Central memory CD8-positive, alpha-beta T cell (primary cell): ENCODE results near the gene TEAD1.

Experiments
- ATAC-seq: fragments of 150-1000 bp; cut with Tn5 transposase; replicated peaks from 2 replicates; pipeline ENCODE4 v1.10.0; 2022; ENCODE audit warnings: mild to moderate bottlenecking, moderate FRiP score, moderate number of reproducible peaks; ENCODE audit not compliant: poor library complexity, severe bottlenecking; ENCODE audit errors: extremely low read depth
- DNase-seq, 2 donors: peaks; one replicate each; pipeline ENCODE4 v3.0.0; 2021; ENCODE audit warnings: low spot score in 2 of 2
- H3K27ac Mint-ChIP-seq: one replicate; pipeline ENCODE4 v1.8.0; 2022; ENCODE audit warnings: low read depth, mild to moderate bottlenecking, moderate library complexity, mixed read lengths
- H3K27me3 Mint-ChIP-seq: one replicate; pipeline ENCODE4 v1.8.0; 2022; ENCODE audit warnings: mixed read lengths
- H3K36me3 Mint-ChIP-seq: one replicate; pipeline ENCODE4 v1.8.0; 2022; ENCODE audit warnings: mild to moderate bottlenecking, moderate library complexity, mixed read lengths; ENCODE audit not compliant: insufficient read depth
- H3K4me1 Mint-ChIP-seq: one replicate; pipeline ENCODE4 v1.8.0; 2022; ENCODE audit warnings: mixed read lengths
- H3K4me3 Mint-ChIP-seq: one replicate; pipeline ENCODE4 v1.8.0; 2022; ENCODE audit warnings: mild to moderate bottlenecking, moderate library complexity, mixed read lengths
- H3K9me3 Mint-ChIP-seq: one replicate; pipeline ENCODE4 v1.8.0; 2022; ENCODE audit warnings: mixed read lengths

TEAD1 gene

GRCh38 chr11:12642040-12642439, 32.2 kb upstream of the TEAD1 start:
- Mint-ChIP-seq H3K27ac (no peak overlapping the region), H3K36me3 (peaks cover 4% of the 10 kb centered on the region), H3K4me3 (no peak overlapping the region), H3K27me3 (peaks cover 20% of the 10 kb centered on the region), H3K4me1 (no peaks in the 10 kb centered on the region), H3K9me3 (no peaks in the 10 kb centered on the region)
- no peak for DNase-seq
- ATAC-seq, result no peak

DNA sequence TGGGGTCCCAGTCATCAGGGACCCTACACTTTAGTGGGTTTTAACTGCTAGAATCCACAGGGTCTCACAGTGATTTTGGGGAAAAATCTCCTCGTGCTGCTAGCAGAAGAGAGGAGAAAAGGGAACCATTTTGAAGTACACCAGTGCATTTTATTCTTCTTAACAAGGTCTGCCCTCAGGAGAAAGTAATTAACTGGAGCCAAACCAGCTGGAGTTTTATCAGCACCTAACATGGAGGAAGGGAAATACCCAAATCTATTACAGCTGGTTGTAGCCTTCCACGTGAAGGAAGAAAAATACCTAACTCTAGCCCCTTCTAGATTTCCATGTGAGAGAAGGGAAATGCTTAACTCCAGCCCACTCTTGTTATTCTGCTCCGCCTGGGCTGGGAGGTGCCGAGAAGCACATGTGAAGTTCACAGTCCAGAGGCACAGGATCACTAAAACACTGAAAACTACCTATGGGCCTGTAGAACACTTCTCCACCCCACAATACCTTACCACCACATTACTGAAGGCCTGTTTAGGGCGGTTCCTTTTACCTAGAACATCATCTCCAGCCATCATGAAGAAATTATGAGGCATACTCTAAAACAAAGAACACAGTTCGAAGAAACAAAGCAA, 31.3 kb upstream of the TEAD1 start:
- Mint-ChIP-seq H3K4me3 (no peak overlapping the region), H3K4me1 (no peaks in the 10 kb centered on the region), H3K27me3 (peaks cover 11% of the 10 kb centered on the region), H3K27ac (no peak overlapping the region), H3K9me3 (no peaks in the 10 kb centered on the region), H3K36me3 (peaks cover 4% of the 10 kb centered on the region)
- no peak for DNase-seq
- no peak for ATAC-seq

DNA sequence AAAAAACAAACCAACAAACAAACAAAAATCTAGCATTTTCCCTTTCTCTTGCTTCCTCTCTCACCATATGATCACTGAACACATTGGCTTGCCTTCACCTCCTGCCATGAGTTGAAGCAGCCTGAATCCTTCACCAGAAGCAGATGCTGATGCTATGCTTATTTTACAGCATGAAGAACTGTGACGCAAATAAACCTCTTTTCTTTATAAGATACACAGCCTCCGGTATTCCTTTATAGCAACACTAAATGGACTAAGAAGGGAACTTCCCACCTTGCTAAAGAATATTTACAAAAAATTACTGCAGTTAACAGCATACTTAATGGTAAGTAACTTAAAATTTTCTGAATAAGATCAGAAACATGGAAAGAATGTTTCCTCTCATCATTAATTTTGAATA, 27.7 kb upstream of the TEAD1 start:
- DNase-seq (no peak), ATAC-seq (no peak)
- Mint-ChIP-seq H3K4me1 (no peaks in the 10 kb centered on the region), H3K4me3 (no peak overlapping the region), H3K9me3 (no peaks in the 10 kb centered on the region), H3K27me3 (peaks cover 8% of the 10 kb centered on the region), H3K36me3 (peaks cover 4% of the 10 kb centered on the region), H3K27ac (no peak overlapping the region)

GRCh38 chr11:12653729-12654128, 20.5 kb upstream of the TEAD1 start:
- no peak for DNase-seq
- H3K27ac Mint-ChIP-seq, result no peak overlapping the region
- no peak for ATAC-seq

GRCh38 chr11:12655842-12656241, 18.4 kb upstream of the TEAD1 start:
- peaks cover 29% of the 10 kb centered on the region for H3K27me3 Mint-ChIP-seq
- H3K4me3 Mint-ChIP-seq, result no peak overlapping the region
- DNase-seq, result no peak

More at GRCh38 chr11:12653729-12654128, 20.5 kb upstream of the TEAD1 start:
- no peak overlapping the region for H3K4me3 Mint-ChIP-seq
- H3K9me3 Mint-ChIP-seq, result no peaks in the 10 kb centered on the region
- peaks cover 2% of the 10 kb centered on the region for H3K36me3 Mint-ChIP-seq
- peaks cover 8% of the 10 kb centered on the region for H3K27me3 Mint-ChIP-seq
- H3K4me1 Mint-ChIP-seq, result no peaks in the 10 kb centered on the region

GRCh38 chr11:12657336-12657735, 16.9 kb upstream of the TEAD1 start:
- no peak for ATAC-seq
- Mint-ChIP-seq H3K36me3 (no peaks in the 10 kb centered on the region), H3K4me1 (no peaks in the 10 kb centered on the region), H3K9me3 (no peaks in the 10 kb centered on the region), H3K27ac (no peak overlapping the region), H3K4me3 (no peak overlapping the region), H3K27me3 (peaks cover 44% of the 10 kb centered on the region)
- no peak for DNase-seq

More at GRCh38 chr11:12655842-12656241, 18.4 kb upstream of the TEAD1 start:
- no peak for ATAC-seq
- Mint-ChIP-seq H3K9me3 (no peaks in the 10 kb centered on the region), H3K27ac (no peak overlapping the region), H3K4me1 (no peaks in the 10 kb centered on the region), H3K36me3 (peaks cover under 1% of the 10 kb centered on the region)

GRCh38 chr11:12657981-12658380, 16.2 kb upstream of the TEAD1 start:
- Mint-ChIP-seq H3K27ac (no peak overlapping the region), H3K4me3 (no peak overlapping the region), H3K9me3 (no peaks in the 10 kb centered on the region), H3K36me3 (no peaks in the 10 kb centered on the region), H3K27me3 (peaks cover 46% of the 10 kb centered on the region), H3K4me1 (no peaks in the 10 kb centered on the region)
- DNase-seq (no peak), ATAC-seq (no peak)

- ATAC-seq, result no peak
- Mint-ChIP-seq H3K36me3 (peaks cover 2% of the 10 kb centered on the region), H3K9me3 (peaks cover 6% of the 10 kb centered on the region), H3K4me1 (no peaks in the 10 kb centered on the region), H3K27ac (no peak overlapping the region), H3K4me3 (no peak overlapping the region), H3K27me3 (peaks cover 69% of the 10 kb centered on the region)
- no peak for DNase-seq
Observed at GRCh38 chr11:12662101-12662689, 12.0 kb upstream of the TEAD1 start.

GRCh38 chr11:12664385-12664784, 9.8 kb upstream of the TEAD1 start:
- Mint-ChIP-seq H3K4me1 (no peaks in the 10 kb centered on the region), H3K9me3 (peaks cover 14% of the 10 kb centered on the region), H3K36me3 (peaks cover 2% of the 10 kb centered on the region), H3K27ac (no peak overlapping the region), H3K27me3 (peaks cover 76% of the 10 kb centered on the region), H3K4me3 (no peak overlapping the region)
- DNase-seq (no peak), ATAC-seq (no peak)

DNA sequence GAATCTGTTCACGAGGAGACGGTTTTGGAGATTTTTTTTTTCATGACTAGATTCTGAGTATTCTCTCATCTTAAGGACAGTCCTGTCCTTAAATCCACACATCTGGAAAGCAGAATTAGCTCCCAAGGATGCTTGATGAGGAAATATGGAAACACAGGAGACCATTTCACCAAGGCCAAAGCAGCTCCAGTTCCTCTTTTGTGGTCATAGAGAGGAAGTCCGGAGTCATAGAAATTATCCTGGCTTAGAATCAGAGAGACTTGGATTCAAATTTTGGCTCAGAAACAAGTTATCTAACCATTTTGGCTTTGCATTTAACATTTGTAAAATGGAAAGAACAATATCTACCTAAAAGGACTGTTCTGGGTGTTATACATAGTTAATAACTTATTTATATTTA, 7.3 kb upstream of the TEAD1 start:
- H3K36me3 Mint-ChIP-seq, result peaks cover 6% of the 10 kb centered on the region
- no peak overlapping the region for H3K4me3 Mint-ChIP-seq
- peaks cover 76% of the 10 kb centered on the region for H3K27me3 Mint-ChIP-seq
- H3K9me3 Mint-ChIP-seq, result peaks cover 15% of the 10 kb centered on the region
- H3K27ac Mint-ChIP-seq, result no peak overlapping the region
- ATAC-seq, result no peak
- no peak for DNase-seq
- H3K4me1 Mint-ChIP-seq, result no peaks in the 10 kb centered on the region

DNA sequence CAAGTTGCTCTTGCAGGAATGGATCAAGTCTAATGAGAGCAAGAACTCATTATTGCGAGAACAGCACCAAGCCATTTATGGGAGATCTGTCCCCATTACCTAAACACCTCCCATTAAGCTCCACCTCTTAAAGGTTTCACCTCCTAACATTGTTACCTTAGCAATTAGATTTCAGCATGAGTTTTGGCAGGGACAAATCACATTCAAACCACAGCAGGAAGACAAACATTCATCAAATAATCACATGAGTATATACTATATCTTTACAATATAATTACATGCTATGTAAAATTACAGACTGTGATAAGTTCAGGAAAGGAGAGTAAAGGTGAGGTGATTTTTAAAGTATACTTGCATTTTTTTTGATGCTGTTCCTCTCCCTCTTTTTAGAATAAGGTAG, 6.6 kb upstream of the TEAD1 start:
- DNase-seq (no peak), ATAC-seq (no peak)
- H3K4me3 Mint-ChIP-seq, result no peak overlapping the region
- H3K27me3 Mint-ChIP-seq, result peaks cover 77% of the 10 kb centered on the region
- peaks cover 15% of the 10 kb centered on the region for H3K9me3 Mint-ChIP-seq
- peaks cover 6% of the 10 kb centered on the region for H3K36me3 Mint-ChIP-seq
- H3K27ac Mint-ChIP-seq, result no peak overlapping the region
- H3K4me1 Mint-ChIP-seq, result no peaks in the 10 kb centered on the region

DNA sequence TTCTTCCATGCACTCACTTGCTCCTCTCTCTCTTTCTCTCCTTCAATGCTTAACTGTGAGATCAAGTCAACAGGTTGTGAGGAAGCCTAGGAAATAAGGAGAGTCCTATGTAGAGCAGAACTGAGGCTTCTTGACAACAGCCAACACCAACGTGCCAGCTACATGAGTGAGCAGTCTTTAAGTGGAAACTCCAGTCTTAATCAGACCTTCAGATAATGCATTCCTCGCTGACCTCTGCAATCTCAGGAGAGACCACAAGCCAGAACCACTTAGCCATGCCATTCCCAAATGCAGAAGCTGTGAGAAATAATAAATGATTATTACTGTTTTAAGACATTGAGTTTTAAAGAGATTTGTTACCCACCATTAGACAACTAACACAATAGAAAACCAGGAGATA, 6.1 kb upstream of the TEAD1 start:
- Mint-ChIP-seq H3K27me3 (peaks cover 80% of the 10 kb centered on the region), H3K9me3 (peaks cover 15% of the 10 kb centered on the region), H3K36me3 (peaks cover 6% of the 10 kb centered on the region), H3K4me1 (no peaks in the 10 kb centered on the region), H3K27ac (no peak overlapping the region), H3K4me3 (no peak overlapping the region)
- ATAC-seq (no peak), DNase-seq (no peak)

- Mint-ChIP-seq H3K27me3 (peaks cover 69% of the 10 kb centered on the region), H3K27ac (no peak overlapping the region), H3K4me1 (no peaks in the 10 kb centered on the region), H3K9me3 (peaks cover 15% of the 10 kb centered on the region), H3K36me3 (peaks cover 6% of the 10 kb centered on the region), H3K4me3 (no peak overlapping the region)
- ATAC-seq (no peak), DNase-seq (no peak)
Observed at GRCh38 chr11:12669930-12670329, 4.3 kb upstream of the TEAD1 start.
